ENCODE results near the gene ZNF710.
"Not testable (repeated sequence)": the region's sequence is repeated elsewhere in the genome, so short reads cannot be mapped to it uniquely, and the experiment has no call there.

Gene ZNF710

DNA sequence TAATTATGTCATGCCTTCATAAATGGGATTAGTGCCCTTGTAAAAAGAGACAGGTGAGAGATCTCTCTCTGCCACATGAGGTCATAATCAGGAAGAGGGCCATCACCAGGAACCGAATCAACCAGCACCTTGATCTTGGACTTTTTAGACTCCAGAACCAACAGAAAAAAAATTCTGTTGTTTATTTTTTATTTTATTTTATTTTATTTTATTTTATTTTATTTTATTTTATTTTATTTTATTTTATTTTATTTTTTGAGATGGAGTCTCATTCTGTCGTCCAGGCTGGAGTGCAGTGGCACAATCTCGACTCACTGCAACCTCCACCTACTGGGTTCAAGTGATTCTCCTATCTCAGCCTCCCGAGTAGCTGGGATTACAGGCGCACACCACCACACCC, 106.9 kb downstream of the ZNF710 start:
- not testable (repeated sequence) for DNase-seq

DNA sequence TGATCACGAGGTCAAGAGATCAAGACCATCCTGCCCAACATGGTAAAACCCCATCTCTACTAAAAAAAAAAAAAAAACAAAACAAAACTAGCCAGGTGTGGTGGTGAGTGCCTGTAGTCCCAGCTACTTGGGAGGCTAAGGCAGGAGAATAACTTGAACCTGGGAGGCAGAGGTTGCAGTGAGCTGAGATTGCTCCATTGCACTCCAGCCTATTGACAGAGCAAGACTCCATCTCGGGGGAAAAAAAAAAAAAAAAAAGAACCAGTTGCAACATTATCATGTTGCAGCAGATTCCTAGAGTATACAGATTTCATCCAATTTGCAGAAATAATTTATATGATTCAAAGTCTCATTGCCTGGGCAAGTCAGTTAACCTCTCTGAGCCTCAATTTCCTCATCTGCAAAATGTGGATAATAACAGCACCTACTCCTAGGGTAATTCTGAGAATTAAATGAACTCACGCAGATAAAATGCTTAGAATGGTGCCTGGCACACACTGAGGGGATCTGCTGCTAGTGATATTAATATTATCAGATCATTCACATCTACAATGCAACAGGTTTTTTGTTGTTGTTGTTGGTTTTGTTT, 108.1 kb downstream of the ZNF710 start:
- not testable (repeated sequence) for DNase-seq

DNA sequence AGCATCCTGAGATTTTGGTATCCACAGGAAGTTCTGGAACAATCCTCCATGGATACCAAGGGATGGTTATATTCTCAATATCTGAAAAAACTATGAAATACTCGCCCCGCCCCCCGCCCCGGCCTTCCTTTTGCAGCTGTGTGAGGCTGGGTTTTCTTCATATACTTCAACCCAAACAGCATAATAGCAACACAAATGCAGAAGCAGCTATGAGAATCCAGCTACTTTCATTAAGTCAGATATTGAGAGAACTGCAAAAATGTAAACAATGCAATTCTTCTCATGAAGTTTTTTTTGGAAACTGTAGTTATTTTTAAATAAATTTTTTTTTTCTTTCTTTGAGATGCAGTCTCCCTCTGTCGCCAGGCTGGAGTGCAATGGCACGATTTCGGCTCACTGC, 112.0 kb downstream of the ZNF710 start:
- DNase-seq = no peak

DNA sequence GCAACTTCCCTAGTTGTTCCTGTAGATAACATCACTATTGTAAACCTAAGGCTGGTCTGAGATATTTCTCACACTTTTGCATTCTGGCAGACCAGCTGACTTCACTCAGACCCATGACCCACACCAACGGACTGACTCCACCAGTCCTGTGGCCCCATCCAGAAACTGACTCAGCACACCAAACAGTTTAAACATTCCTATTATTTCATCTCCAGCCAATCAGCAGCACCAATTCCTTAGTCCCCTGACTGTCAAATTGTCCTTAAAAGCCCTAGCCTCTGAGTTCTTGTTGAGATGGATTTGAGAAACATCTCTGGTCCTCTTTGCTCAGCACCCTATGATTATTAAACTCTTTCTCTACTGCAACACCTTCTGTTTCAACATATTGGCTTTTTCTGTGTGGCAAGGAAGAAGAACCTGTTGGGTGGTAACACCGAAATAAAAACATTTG, 113.4 kb downstream of the ZNF710 start:
- DNase-seq = no peak

DNA sequence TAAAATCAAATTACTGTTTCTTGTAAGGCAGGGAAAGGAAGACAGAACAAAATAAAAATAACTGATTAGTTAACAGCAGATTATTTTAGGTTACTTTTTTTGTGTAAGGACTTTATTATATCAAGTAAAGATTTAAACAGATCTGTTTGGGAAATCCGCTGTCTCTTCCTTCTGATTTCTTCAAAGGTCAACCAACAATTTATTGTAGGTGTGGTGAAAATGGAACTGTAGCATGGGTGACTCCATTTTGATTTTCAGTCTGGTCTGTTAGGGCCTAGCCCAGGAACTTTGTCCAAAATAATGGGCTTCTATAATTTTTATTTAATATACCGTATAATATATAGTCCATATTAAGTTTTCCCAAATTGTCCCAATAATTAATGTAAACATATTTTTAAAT, 114.7 kb downstream of the ZNF710 start:
- no peak for DNase-seq

DNA sequence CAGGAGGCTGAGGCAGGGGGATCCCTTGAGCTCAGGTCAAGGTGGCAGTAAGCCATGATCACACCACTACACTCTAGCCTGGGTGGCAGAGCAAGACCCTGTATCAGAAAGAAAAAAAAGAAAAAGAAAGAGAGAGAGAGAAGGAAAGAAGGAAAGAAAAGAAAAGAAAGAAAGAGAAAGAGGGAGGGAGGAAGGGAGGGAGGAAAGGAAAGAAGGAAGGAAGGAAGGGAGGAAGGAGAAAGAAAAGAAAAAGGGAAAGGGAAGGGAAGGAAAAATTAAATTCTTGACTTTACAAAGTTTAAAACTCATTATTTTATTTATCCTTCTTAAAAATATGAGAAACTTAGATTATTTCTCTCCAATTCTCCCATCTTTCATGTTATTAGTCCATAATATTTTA, 118.2 kb downstream of the ZNF710 start:
- DNase-seq = no peak

DNA sequence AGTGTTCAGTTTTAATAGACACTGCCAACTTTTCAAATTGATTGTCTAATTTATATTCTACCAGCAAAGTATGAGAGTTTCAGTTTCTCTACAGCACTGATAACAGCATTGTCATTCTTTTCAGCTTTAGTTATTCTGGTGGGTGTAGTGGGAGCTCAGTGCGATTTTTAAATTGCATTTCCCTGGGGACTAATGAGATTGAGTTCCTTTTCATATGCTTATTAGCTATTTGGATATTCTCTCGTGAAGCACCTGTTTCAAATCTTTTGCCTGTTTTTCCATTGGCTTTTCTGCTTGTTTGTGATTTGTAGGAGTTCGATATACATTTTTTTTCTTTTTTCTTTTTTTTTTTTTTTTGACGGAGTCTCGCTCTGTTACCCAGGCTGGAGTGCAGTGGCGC, 120.0 kb downstream of the ZNF710 start:
- no peak for DNase-seq

DNA sequence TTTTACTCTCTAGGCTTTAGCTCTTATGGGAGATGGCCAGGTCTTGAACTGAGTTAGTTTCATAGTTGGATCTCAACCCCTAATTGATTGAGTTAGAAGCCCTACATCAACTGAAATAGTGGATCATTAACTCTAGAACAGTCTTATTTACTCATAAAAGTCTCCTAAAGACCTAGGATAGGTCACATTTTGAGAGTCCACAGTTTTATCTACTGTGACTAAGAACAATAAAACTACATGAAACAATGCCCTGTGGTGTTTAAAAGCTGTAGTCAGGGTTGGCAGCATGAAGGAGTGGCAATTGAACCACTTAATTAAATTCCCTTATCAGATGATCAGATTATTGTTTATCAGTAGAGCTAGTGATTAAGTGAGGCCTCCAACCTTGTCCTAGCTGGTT, 123.4 kb downstream of the ZNF710 start:
- no peak for DNase-seq

DNA sequence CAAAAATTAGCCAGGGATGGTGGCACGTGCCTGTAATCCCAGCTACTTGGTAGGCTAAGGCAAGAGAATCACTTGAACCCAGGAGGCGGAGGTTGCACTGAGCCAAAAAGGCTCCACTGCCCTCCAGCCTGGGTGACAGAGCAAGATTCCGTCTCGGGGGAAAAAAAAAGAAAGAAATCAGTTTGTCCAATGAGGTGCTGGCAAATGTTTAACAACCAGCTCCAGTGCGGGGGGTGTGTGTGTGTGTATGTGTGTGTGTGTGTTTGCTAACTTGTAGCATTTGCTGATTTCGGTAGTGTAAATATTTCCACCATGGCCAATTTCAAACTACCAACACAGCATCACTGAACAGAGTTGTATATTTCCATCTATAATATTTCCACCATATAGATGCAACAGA, 124.9 kb downstream of the ZNF710 start:
- no peak for DNase-seq

DNA sequence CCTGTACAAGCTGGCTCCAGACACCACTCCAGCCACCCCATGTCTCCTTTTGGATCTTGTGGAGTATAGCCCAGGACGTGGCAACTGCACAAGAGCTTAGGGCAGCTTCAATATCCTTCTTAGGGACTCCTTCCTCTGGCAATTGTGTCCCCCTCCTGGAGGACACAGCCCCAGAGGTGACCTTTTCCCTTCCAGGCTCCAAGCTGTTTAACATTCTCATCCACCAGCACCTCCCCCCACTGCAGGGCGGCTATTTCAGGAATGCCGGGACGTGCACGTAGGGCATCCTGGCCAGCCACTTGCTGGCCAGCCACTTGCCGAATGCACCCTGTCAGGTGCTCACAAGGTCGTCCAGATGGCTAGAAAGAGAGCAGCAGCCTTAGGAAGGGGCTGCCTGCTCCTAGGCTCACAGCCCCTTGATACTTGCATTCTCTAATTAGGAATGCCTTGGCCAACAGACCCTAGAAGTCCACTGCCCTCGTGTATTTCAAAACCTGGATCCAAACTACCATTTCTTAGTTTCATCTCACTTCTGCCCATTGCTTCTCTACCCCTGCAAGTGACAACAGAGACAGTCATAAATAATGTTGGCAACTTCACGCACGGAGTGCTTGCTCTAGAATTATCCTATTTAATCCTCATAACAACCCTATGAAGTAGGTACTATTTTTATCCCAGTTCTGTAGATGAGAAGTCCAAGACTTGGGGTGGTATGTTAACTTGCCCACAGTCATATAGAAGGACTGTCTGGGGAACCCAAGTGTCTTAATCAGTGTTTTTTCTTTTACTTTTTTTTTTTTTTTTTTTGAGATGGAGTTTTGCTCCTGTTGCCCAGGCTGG, 125.7 kb downstream of the ZNF710 start:
- no peak for DNase-seq

DNA sequence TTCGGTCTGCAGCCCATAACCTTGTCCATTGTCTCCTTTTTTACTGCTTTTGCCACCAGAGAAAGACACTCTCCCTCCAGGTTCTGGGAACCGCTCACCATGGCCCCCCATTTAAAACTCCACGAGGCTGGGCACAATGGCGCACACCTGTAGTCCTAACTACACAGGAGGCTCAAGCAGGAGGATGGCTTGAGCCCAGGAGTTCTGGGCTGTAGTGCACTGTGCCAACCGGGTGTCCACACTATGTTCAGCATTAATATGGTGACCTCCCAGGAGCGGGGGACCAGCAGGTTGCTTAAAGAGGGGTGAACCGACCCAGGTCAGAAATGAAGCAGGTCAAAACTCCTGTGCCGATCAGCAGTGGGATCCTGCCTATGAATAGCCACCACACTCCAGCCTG, 129.2 kb downstream of the ZNF710 start:
- no peak for DNase-seq
